Endothelial cell of umbilical vein (primary cell): Measurements from ENCODE around the gene ZNF385D. TPM values are rescaled to one million over a fixed set of nuclear protein-coding genes. Genes with fewer than 3 reads are reported as not detected.

Experiments
- BruUV-seq: library from RNA; stranded (reverse); fragments of 400-500 nt; replicated peaks from 2 replicates; lab custom pipeline; 2021; lab: Mats Ljungman, UMichigan
- CTCF ChIA-PET: fragments of 300-600, 350-600 bp; sonication (Branson Sonifier 250); formaldehyde crosslinking; loops from one replicate; lab custom pipeline; 2021; ENCODE audit warnings: antibody characterized with exemption, inconsistent platforms; lab: Charles Lee
- POLR2A ChIA-PET: fragments of 300-600, 350-600 bp; sonication (Branson Sonifier 250); formaldehyde crosslinking; loops from one replicate; lab custom pipeline; 2021; ENCODE audit warnings: antibody characterized with exemption, inconsistent platforms; lab: Charles Lee
- DNase-seq: peaks from one replicate; pipeline ENCODE4 v3.0.0-alpha.2; 2011; ENCODE audit warnings: low read depth, low spot score
- FAIRE-seq: peaks from 2 replicates; lab custom pipeline; 2011; peaks lifted over from hg19 to GRCh38; lab: Jason Lieb, UNC
- H2AFZ ChIP-seq: 2 replicates; pipeline ENCODE4 v1.6.0; 2012; ENCODE audit warnings: low read depth, low read length, control low read depth, inconsistent platforms
- H3K27ac ChIP-seq: 2 replicates; pipeline ENCODE4 v1.5.1; 2011; ENCODE audit warnings: low read depth, mild to moderate bottlenecking, control low read depth, low read length, moderate library complexity; ENCODE audit not compliant: insufficient read depth
- H3K27me3 ChIP-seq, 2 experiments: 2 replicates each; pipeline versions ENCODE4 v1.6.0 to v1.6.1; 2011; ENCODE audit warnings: low read length in 2 of 2, mixed read lengths in 1 of 2; ENCODE audit not compliant: control insufficient read depth in 2 of 2, insufficient read depth in 2 of 2
- H3K36me3 ChIP-seq, 2 experiments: 2 replicates in 1 of 2; 3 replicates in 1 of 2; pipeline ENCODE4 v1.5.1; 2011; ENCODE audit warnings: low read length in 2 of 2, mild to moderate bottlenecking in 1 of 2, moderate library complexity in 1 of 2; ENCODE audit not compliant: control insufficient read depth in 2 of 2, insufficient read depth in 2 of 2; ENCODE audit errors: extremely low read depth in 1 of 2
- H3K4me1 ChIP-seq: 3 replicates; pipeline ENCODE4 v1.5.1; 2011; ENCODE audit warnings: mild to moderate bottlenecking, low read length; ENCODE audit not compliant: control insufficient read depth, insufficient read depth; ENCODE audit errors: extremely low read depth
- H3K4me2 ChIP-seq: 2 replicates; pipeline ENCODE4 v1.6.1; 2011; ENCODE audit warnings: low read length, control low read depth, mixed read lengths; ENCODE audit not compliant: insufficient read depth
- H3K4me3 ChIP-seq, 3 experiments: fragments of 200-600 bp in 1 of 3; sonication (generic), shearing (Covaris generic) in 1 of 3; replicated peaks in 1 of 3; 2 replicates each; pipeline ENCODE4 v1.5.1; 2011 to 2016; ENCODE audit warnings: control low read depth in 3 of 3, low read length in 3 of 3, mild to moderate bottlenecking in 2 of 3, inconsistent platforms in 1 of 3, low read depth in 1 of 3, moderate library complexity in 1 of 3; ENCODE audit not compliant: insufficient read depth in 1 of 3
- H3K79me2 ChIP-seq: 2 replicates; pipeline ENCODE4 v1.6.0; 2012; ENCODE audit warnings: low read length, inconsistent platforms; ENCODE audit not compliant: control insufficient read depth, insufficient read depth
- H3K9ac ChIP-seq: replicated peaks from 2 replicates; pipeline ENCODE3; 2011; ENCODE audit warnings: low read length, control low read depth; ENCODE audit not compliant: insufficient read depth; ENCODE audit errors: extremely low read depth
- H3K9me1 ChIP-seq: replicated peaks from 3 replicates; pipeline ENCODE4 v1.6.0; 2011; ENCODE audit warnings: mild to moderate bottlenecking, low read length; ENCODE audit not compliant: control insufficient read depth, insufficient read depth; ENCODE audit errors: extremely low read depth
- H3K9me3 ChIP-seq: replicated peaks from 2 replicates; pipeline ENCODE4 v1.5.1; 2012; ENCODE audit warnings: low read length, inconsistent platforms; ENCODE audit not compliant: control insufficient read depth, insufficient read depth
- H4K20me1 ChIP-seq: replicated peaks from 2 replicates; pipeline ENCODE3; 2011; ENCODE audit warnings: mild to moderate bottlenecking, low read length; ENCODE audit not compliant: control insufficient read depth, insufficient read depth; ENCODE audit errors: extremely low read depth
- CTCF ChIP-seq, 2 donors: IDR thresholded peaks; 1 replicate in 1 of 2; 2 replicates in 1 of 2; pipeline ENCODE4 v1.5.1; 2011; ENCODE audit warnings: low read length in 2 of 2, mild to moderate bottlenecking in 2 of 2, moderate library complexity in 2 of 2, control low read depth in 1 of 2, inconsistent platforms in 1 of 2, low read depth in 1 of 2; ENCODE audit not compliant: insufficient read depth in 1 of 2; ENCODE audit errors: extremely low read depth in 1 of 2
- EZH2 ChIP-seq: IDR thresholded peaks from 2 replicates; pipeline ENCODE4 v1.6.1; 2012; ENCODE audit warnings: borderline replicate concordance, low read depth, mild to moderate bottlenecking, moderate library complexity, low read length, inconsistent platforms; ENCODE audit not compliant: severe bottlenecking
- FOS ChIP-seq: IDR thresholded peaks from 2 replicates; pipeline ENCODE4 v1.6.1; 2011; ENCODE audit warnings: mild to moderate bottlenecking, low read length, moderate library complexity, borderline replicate concordance; ENCODE audit not compliant: insufficient read depth
- GATA2 ChIP-seq: IDR thresholded peaks from 2 replicates; pipeline ENCODE4 v1.7.0; 2011; ENCODE audit warnings: low read depth, mild to moderate bottlenecking, moderate library complexity, mixed read lengths, low read length; ENCODE audit not compliant: insufficient read length, insufficient read depth
- JUN ChIP-seq: IDR thresholded peaks from 2 replicates; pipeline ENCODE4 v1.6.1; 2011; ENCODE audit warnings: borderline replicate concordance, low read depth; ENCODE audit not compliant: insufficient read length, insufficient read depth
- MAX ChIP-seq: IDR thresholded peaks from 2 replicates; pipeline ENCODE4 v1.6.1; 2011; ENCODE audit not compliant: insufficient read depth, insufficient read length
- MYC ChIP-seq: IDR thresholded peaks from one replicate; pipeline ENCODE4 v1.6.1; 2011; ENCODE audit warnings: mild to moderate bottlenecking, low read depth, low read length
- POLR2A ChIP-seq: IDR thresholded peaks from 2 replicates; pipeline ENCODE4 v1.6.1; 2012; ENCODE audit warnings: low read depth, mild to moderate bottlenecking, control low read depth, low read length
- POLR2AphosphoS5 ChIP-seq: IDR thresholded peaks from 2 replicates; pipeline ENCODE4 v1.6.1; 2012; ENCODE audit warnings: low read depth, mild to moderate bottlenecking, control low read depth, low read length, moderate library complexity; ENCODE audit not compliant: insufficient read depth
- dilution Hi-C: fragments of 300-500 bp; cut with MboI; formaldehyde crosslinking; loops from one replicate; pipeline ENCODE4 v1.15.0; 2019; ENCODE audit warnings: low sequenced_read_pairs; ENCODE audit not compliant: extremely low pct_ligation_motif_present
- intact Hi-C: fragments of 100-400 bp; cut with micrococcal nuclease; formaldehyde crosslinking; loops from one replicate; pipeline ENCODE4 v1.10.0; 2022
- polyA plus RNA-seq, 4 experiments: library from polyadenylated mRNA; depleted of rRNA in 3 of 4; stranded (reverse) in 3 of 4; unstranded in 1 of 4; fragments of >200 nt; gene quantifications; 2 replicates each; pipeline versions ENCODE4 v1.2.1 to v1.2.3, GENCODE V29; 2011 to 2012; ENCODE audit warnings: missing spikeins in 1 of 4
- total RNA-seq: library from RNA; stranded (reverse); gene quantifications from 2 replicates; pipeline ENCODE4 v1.2.3, GENCODE V29; 2021

The ZNF385D gene
- total and polyA plus RNA-seq, 2 donors (not counting 3 experiments of a cell fraction or from before 2014, with no cell fraction given): not detected

- Histone ChIP-seq H3K9me3 (no peaks in the 10 kb centered on the region), H3K9ac (no peak overlapping the region), H3K27ac (no peak overlapping the region), H3K9me1 (no peaks in the 10 kb centered on the region), H3K79me2 (no peaks in the 10 kb centered on the region), H2AFZ (no peak overlapping the region), H3K4me2 (no peak overlapping the region), H4K20me1 (no peaks in the 10 kb centered on the region), H3K4me1 (peaks cover 2% of the 10 kb centered on the region), H3K4me3 (no peak overlapping the region), H3K27me3 (no peaks in the 10 kb centered on the region), H3K36me3 (no peaks in the 10 kb centered on the region)
- no TSS peak for BruUV-seq
- POLR2A ChIA-PET: no interaction called here
- dilution Hi-C loops (no loop called here), intact Hi-C loops (no loop called here)
- peak; percentile 6 for DNase-seq
- no peak for FAIRE-seq
- CTCF ChIA-PET: no interaction called here
- TF ChIP-seq FOS: no peak
- no peak for TF ChIP-seq JUN
- TF ChIP-seq MYC: no peak
- no peak for TF ChIP-seq MAX
- TF ChIP-seq GATA2: no peak
- TF ChIP-seq POLR2A: no peak
- no peak for TF ChIP-seq CTCF (IDR thresholded peaks at IDR 0.05; ENCODE audit: extremely low read depth in 1 of 2, insufficient read depth in 1 of 2, low read depth in 1 of 2, low read length in 2 of 2)
- TF ChIP-seq POLR2AphosphoS5: no peak
- TF ChIP-seq EZH2: no peak
These were observed 30.3 kb upstream of the ZNF385D start for GRCh38 chr3:21781355-21781754.
